OCI-LY7 (cell line): ENCODE data around the gene PTPRE. TPM values are rescaled to one million over a fixed set of nuclear protein-coding genes. Genes with fewer than 3 reads are reported as not detected.
"Not testable (repeated sequence)": the region's sequence is repeated elsewhere in the genome, so short reads cannot be mapped to it uniquely, and the experiment has no call there.

Experiments
- BruUV-seq: library from RNA; stranded (reverse); fragments of 400-500 nt; replicated peaks from 2 replicates; lab custom pipeline; 2021; lab: Mats Ljungman, UMichigan
- CTCF ChIA-PET: fragments of 300-600 bp; sonication (Branson Sonifier 250); formaldehyde crosslinking; loops from one replicate; lab custom pipeline; 2022; ENCODE audit warnings: antibody characterized with exemption; ENCODE audit not compliant: unreplicated experiment; lab: Charles Lee
- POLR2A ChIA-PET: fragments of 300-600 bp; sonication (Branson Sonifier 250); formaldehyde crosslinking; loops from one replicate; lab custom pipeline; 2022; ENCODE audit warnings: antibody characterized with exemption; lab: Charles Lee
- DNase-seq: peaks from one replicate; pipeline ENCODE4 v3.0.0-alpha.2; 2015; ENCODE audit warnings: low spot score
- H2AFZ ChIP-seq: fragments of 200-600 bp; sonication (generic), shearing (Covaris generic); 2 replicates; pipeline ENCODE4 v1.6.1; 2014; ENCODE audit warnings: mild to moderate bottlenecking, antibody characterized with exemption, low read length, moderate library complexity
- H3K27ac ChIP-seq: fragments of 200-600 bp; sonication (generic); 2 replicates; pipeline ENCODE4 v1.5.1; 2014; ENCODE audit warnings: mixed run types, low read depth, mild to moderate bottlenecking, moderate library complexity, low read length, inconsistent platforms; ENCODE audit not compliant: poor library complexity, severe bottlenecking
- H3K36me3 ChIP-seq: fragments of 200-600 bp; sonication (generic); 2 replicates; pipeline ENCODE4 v1.6.1; 2014; ENCODE audit warnings: mild to moderate bottlenecking, antibody characterized with exemption, low read length, moderate library complexity, mixed read lengths; ENCODE audit not compliant: insufficient read depth
- H3K4me1 ChIP-seq: fragments of 200-600 bp; sonication (generic); 2 replicates; pipeline ENCODE4 v1.5.1; 2014; ENCODE audit warnings: mild to moderate bottlenecking, low read length; ENCODE audit not compliant: insufficient read depth, poor library complexity, severe bottlenecking
- H3K4me2 ChIP-seq: fragments of 200-600 bp; sonication (generic); 2 replicates; pipeline ENCODE4 v1.6.1; 2014; ENCODE audit warnings: mild to moderate bottlenecking, low read length
- H3K4me3 ChIP-seq: fragments of 200-600 bp; sonication (generic); 2 replicates; pipeline ENCODE4 v1.5.1; 2014; ENCODE audit warnings: mild to moderate bottlenecking, low read depth, low read length; ENCODE audit not compliant: poor library complexity, severe bottlenecking
- H3K79me2 ChIP-seq: fragments of 200-600 bp; sonication (generic); 2 replicates; pipeline ENCODE4 v1.6.1; 2016; ENCODE audit warnings: low read depth, mild to moderate bottlenecking, low read length, moderate library complexity, mixed read lengths; ENCODE audit not compliant: insufficient read depth
- H3K9me2 ChIP-seq: fragments of 200-600 bp; sonication (generic); 2 replicates; pipeline ENCODE4 v1.6.1; 2016; ENCODE audit warnings: mild to moderate bottlenecking, low read length, mixed read lengths; ENCODE audit not compliant: insufficient read depth
- H3K9me3 ChIP-seq: fragments of 200-600 bp; sonication (generic); 2 replicates; pipeline ENCODE4 v1.6.1; 2014; ENCODE audit warnings: mild to moderate bottlenecking, mixed run types, low read length, mixed read lengths
- H4K20me1 ChIP-seq: fragments of 200-600 bp; sonication (generic); 2 replicates; pipeline ENCODE4 v1.6.1; 2014; ENCODE audit warnings: mild to moderate bottlenecking, antibody characterized with exemption, low read length, moderate library complexity, mixed read lengths; ENCODE audit not compliant: insufficient read depth
- EZH2phosphoT487 ChIP-seq: fragments of 200-600 bp; sonication (generic); IDR thresholded peaks from 2 replicates; pipeline ENCODE4 v1.6.1; 2018; ENCODE audit warnings: low read depth, borderline replicate concordance, mild to moderate bottlenecking, mixed run types, antibody characterized with exemption, low read length, moderate library complexity, mixed read lengths
- intact Hi-C: fragments of 100-400 bp; cut with micrococcal nuclease; formaldehyde crosslinking; loops from one replicate; pipeline ENCODE4 v1.10.0; 2022; ENCODE audit not compliant: unreplicated experiment
- total RNA-seq, 2 experiments: library from RNA; depleted of rRNA in 1 of 2; stranded (reverse); fragments of >200 nt in 1 of 2; shearing (Covaris generic) in 1 of 2; gene quantifications; 2 replicates each; pipeline ENCODE4 v1.2.3, GENCODE V29; 2014 to 2022
- TF ChIP-seq, protein P1 (sequence below): fragments of 200-600 bp; sonication (generic); conservative IDR thresholded peaks from 2 replicates; pipeline ENCODE4 v1.5.1; 2014; ENCODE audit warnings: mild to moderate bottlenecking, antibody characterized with exemption, low read length, moderate library complexity, mixed read lengths

The PTPRE gene
- total RNA-seq, 2 experiments from 2014 or later, result 6.8 to 8.3 TPM

DNA sequence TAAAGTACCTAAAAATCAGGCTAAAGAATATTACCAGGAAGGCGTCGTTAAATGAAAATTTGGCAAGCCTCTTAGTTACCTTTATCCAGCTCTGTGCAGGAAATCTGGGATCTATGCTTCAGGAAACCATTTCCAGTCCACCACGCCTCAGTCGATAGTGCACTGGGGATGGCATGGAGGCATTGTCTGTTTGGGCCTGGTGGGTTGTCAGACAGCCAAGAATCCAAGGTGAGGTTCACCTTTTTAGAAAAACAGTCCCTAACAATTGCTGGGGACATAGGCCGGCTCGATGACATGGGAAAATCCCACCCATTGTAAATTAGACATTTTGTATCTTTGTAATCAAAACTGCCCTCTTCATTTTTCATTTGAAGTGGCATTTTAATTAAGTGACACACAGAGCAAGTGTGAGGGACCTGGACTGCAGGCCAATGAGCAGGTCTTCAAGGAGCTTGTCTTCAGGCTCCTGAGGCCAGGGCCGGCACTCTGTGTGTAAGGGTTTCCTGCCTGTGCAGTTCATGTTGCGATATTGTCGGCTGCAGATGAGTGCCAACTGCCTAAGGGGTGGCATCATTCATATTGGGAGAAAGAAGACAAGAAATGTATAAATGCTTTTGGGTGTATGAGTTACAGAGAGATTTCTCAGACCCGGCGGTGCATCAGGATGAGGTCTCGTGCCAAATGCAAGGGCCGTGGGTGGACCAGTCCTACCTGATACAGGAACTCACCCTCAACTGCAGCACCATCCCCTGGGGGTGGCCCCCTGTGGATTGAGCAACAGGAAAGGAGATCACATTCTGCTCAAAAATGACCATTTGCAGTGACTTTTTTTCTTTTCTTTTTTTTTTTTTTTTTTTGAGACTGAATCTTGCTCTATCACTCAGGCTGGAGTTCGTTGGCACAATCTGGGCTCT lies 80.8 kb downstream of the PTPRE start:
- CTCF ChIA-PET, result no interaction called here
- H4K20me1 ChIP-seq, result no peaks in the 10 kb centered on the region
- TF ChIP-seq EZH2phosphoT487, result no peak
- TF ChIP-seq, protein P1, sequence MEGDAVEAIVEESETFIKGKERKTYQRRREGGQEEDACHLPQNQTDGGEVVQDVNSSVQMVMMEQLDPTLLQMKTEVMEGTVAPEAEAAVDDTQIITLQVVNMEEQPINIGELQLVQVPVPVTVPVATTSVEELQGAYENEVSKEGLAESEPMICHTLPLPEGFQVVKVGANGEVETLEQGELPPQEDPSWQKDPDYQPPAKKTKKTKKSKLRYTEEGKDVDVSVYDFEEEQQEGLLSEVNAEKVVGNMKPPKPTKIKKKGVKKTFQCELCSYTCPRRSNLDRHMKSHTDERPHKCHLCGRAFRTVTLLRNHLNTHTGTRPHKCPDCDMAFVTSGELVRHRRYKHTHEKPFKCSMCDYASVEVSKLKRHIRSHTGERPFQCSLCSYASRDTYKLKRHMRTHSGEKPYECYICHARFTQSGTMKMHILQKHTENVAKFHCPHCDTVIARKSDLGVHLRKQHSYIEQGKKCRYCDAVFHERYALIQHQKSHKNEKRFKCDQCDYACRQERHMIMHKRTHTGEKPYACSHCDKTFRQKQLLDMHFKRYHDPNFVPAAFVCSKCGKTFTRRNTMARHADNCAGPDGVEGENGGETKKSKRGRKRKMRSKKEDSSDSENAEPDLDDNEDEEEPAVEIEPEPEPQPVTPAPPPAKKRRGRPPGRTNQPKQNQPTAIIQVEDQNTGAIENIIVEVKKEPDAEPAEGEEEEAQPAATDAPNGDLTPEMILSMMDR, result no peak
- no peak overlapping the region for H2AFZ ChIP-seq
- no peaks in the 10 kb centered on the region for H3K4me1 ChIP-seq
- no peaks in the 10 kb centered on the region for H3K9me2 ChIP-seq
- no peak overlapping the region for H3K4me3 ChIP-seq
- intact Hi-C loops, result no loop called here
- no peaks in the 10 kb centered on the region for H3K9me3 ChIP-seq
- H3K4me2 ChIP-seq, result no peak overlapping the region
- H3K79me2 ChIP-seq, result no peaks in the 10 kb centered on the region
- no peak overlapping the region for H3K27ac ChIP-seq
- POLR2A ChIA-PET, result interaction anchor here (0.7 kb wide), 1 partner anchor 138 kb away, joined by 3 read pairs; no protein-coding TSS in a partner anchor
- H3K36me3 ChIP-seq, result no peaks in the 10 kb centered on the region
- BruUV-seq, result no TSS peak
- no peak for DNase-seq

DNA sequence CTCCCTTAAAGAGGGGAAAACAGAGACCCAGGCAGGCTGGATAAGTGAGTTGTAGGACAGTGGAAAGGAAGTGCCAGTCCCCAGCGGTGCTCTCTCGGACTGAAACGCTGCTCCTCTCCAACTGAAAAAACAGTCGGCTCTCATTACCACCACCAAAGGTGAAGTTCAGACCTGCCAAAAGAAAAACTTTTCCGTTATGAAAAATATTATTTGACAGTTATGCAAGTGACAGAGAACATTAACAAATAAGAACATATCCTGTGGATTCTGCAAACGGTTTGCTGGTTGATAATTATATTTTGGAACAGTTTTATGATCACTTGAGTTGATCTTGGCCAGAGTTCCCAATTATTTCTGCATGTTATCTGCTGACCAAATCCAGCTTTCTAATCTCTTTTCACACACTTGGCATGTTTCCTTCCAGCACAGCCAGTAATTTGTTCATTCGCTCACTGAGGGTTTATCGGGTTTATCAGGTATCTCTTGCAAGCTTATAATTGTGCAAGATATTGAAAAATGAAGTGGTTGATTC lies 82.6 kb downstream of the PTPRE start:
- no peak overlapping the region for H2AFZ ChIP-seq
- CTCF ChIA-PET, result no interaction called here
- H3K4me2 ChIP-seq, result no peak overlapping the region

DNA sequence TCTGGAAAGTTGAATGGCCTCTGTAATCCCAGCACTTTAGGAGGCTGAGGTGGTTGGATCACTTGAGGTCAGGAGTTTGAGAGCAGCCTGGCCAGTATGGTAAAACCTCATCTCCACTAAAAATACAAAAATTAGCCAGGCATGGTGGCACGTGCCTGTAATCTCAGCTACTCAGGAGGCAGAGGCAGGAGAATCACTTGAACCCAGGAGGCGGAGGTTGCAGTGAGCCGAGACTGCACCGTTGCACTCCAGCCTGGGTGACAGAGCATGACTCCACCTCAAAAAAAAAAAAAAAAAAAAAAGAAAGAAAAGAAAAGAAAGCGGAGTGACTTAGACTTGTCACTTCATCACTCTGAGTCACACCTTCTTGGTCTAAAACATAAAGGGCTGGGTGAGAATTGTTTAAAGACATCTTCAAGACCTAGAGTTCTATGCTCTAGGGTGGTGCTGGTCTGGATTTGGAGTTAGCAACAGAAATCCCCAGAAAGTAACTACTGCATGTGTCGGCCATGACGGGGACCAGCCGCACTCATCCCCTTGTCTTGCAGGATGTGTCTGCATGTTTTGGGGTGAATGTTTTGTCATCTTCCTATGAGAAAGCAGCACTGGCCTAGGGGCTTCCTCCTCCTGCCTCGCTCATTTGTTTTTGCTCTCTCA lies 83.4 kb downstream of the PTPRE start:
- H3K9me2 ChIP-seq, DNase-seq, BruUV-seq, H4K20me1 ChIP-seq, H3K27ac ChIP-seq, POLR2A ChIA-PET, H3K36me3 ChIP-seq, H3K4me2 ChIP-seq, H3K79me2 ChIP-seq, intact Hi-C loops, H3K9me3 ChIP-seq, CTCF ChIA-PET, H2AFZ ChIP-seq, H3K4me1 ChIP-seq, H3K4me3 ChIP-seq: not testable (repeated sequence)

More for the DNA sequence above, 82.6 kb downstream of the PTPRE start:
- Histone ChIP-seq H3K27ac (no peak overlapping the region), H3K9me3 (no peaks in the 10 kb centered on the region), H3K9me2 (no peaks in the 10 kb centered on the region), H3K36me3 (no peaks in the 10 kb centered on the region), H4K20me1 (no peaks in the 10 kb centered on the region), H3K4me3 (no peak overlapping the region), H3K79me2 (no peaks in the 10 kb centered on the region), H3K4me1 (no peaks in the 10 kb centered on the region)
- BruUV-seq, result no TSS peak
- intact Hi-C loops, result no loop called here
- TF ChIP-seq, protein P1, result no peak
- TF ChIP-seq EZH2phosphoT487, result no peak
- no peak for DNase-seq
- POLR2A ChIA-PET, result interaction anchor here (0.7 kb wide), 1 partner anchor 10 kb away, joined by 4 read pairs; no protein-coding TSS in a partner anchor
